ENCODE measurements around the gene PAN2. TPM values are rescaled to one million over a fixed set of nuclear protein-coding genes. Genes with fewer than 3 reads are reported as not detected.
"Not testable (repeated sequence)": the region's sequence is repeated elsewhere in the genome, so short reads cannot be mapped to it uniquely, and the experiment has no call there.

The PAN2 gene
- total RNA-seq, 4 donors from 2014 or later, result 45.2 to 206 (median 58.0) TPM

DNA sequence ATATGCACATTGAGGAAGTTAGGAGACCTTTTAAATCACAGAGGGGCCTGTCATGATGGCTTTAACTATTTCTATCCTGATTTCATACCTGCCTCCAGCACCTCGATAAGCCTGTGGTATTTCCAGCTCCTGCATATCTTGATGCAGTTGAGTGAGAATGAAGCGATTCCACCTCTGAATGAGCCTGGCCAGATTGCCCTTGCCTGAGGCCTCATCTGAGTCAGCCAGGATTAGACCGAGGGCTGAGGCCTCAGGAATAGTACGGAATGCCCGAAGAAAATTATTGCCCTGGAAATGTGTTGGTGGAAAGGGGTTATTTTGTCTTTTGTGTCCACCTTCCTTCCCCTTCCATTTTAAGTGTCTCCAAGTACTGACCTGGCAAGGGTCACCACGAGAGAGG, 9.6 kb downstream of the PAN2 start:
- in situ Hi-C loops (cut with MboI; ENCODE audit: low pct_ligation_motif_present in 1 of 4, low pct_unique_long_range_greater_than_20kb in 1 of 4, low sequenced_read_pairs in 3 of 4) (no loop called here), intact Hi-C loops (cut with DNase I; ENCODE audit: low total_unique reads) (no loop called here)
- no peak overlapping the region for H3K27ac ChIP-seq
- H3K4me1 ChIP-seq, result no peaks in the 10 kb centered on the region
- no peak for DNase-seq
- no peaks in the 10 kb centered on the region for H3K27me3 ChIP-seq
- H3K36me3 ChIP-seq, result peaks cover 0 to 51% (median 24%) of the 10 kb centered on the region in 4 donors
- H3K4me3 ChIP-seq, result no peak overlapping the region
- TF ChIP-seq POLR2AphosphoS5 (IDR thresholded peaks at IDR 0.05), result no peak
- no peak for TF ChIP-seq EP300 (IDR thresholded peaks at IDR 0.05; ENCODE audit: low read depth)
- TF ChIP-seq POLR2A (IDR thresholded peaks at IDR 0.05), result no peak
- TF ChIP-seq, protein P1, sequence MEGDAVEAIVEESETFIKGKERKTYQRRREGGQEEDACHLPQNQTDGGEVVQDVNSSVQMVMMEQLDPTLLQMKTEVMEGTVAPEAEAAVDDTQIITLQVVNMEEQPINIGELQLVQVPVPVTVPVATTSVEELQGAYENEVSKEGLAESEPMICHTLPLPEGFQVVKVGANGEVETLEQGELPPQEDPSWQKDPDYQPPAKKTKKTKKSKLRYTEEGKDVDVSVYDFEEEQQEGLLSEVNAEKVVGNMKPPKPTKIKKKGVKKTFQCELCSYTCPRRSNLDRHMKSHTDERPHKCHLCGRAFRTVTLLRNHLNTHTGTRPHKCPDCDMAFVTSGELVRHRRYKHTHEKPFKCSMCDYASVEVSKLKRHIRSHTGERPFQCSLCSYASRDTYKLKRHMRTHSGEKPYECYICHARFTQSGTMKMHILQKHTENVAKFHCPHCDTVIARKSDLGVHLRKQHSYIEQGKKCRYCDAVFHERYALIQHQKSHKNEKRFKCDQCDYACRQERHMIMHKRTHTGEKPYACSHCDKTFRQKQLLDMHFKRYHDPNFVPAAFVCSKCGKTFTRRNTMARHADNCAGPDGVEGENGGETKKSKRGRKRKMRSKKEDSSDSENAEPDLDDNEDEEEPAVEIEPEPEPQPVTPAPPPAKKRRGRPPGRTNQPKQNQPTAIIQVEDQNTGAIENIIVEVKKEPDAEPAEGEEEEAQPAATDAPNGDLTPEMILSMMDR (IDR thresholded peaks at IDR 0.05), result no peak
- H3K9me3 ChIP-seq, result no peaks in the 10 kb centered on the region
- WGBS, 2 donors (ENCODE audit: low coverage in 1 of 2), result 95 to 100% methylated on average over 5 to 6 of the region's 6 CpGs

DNA sequence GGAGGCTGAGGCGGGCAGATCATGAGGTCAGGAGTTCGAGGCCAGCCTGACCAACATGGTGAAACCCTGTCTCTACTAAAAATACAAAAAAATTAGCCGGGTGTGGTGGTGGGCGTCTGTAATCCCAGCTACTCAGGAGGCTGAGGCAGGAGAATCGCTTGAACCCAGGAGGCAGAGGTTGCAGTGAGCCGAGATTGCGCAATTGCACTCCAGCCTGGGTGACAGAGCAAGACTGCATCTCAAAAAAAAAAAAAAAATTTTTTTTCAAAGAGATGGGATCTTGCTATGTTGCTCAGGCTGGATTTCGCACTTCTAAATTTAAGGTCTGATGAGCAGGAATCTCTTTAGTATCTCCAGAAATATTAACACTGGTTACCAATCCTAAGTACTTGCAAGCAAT, 12.2 kb downstream of the PAN2 start:
- in situ Hi-C loops (cut with MboI; ENCODE audit: low pct_ligation_motif_present in 1 of 4, low pct_unique_long_range_greater_than_20kb in 1 of 4, low sequenced_read_pairs in 3 of 4); H3K9me3 ChIP-seq; H3K27ac ChIP-seq; intact Hi-C loops (cut with DNase I; ENCODE audit: low total_unique reads); H3K27me3 ChIP-seq; H3K4me3 ChIP-seq; H3K4me1 ChIP-seq; DNase-seq: not testable (repeated sequence)
- WGBS, 2 donors (ENCODE audit: low coverage in 1 of 2), result 93% methylated on average over 8 of the region's 8 CpGs; no CpG with 5 or more reads in 1 of the 2 donors
- H3K36me3 ChIP-seq, result peaks cover 0 to 52% (median 21%) of the 10 kb centered on the region in 4 donors

DNA sequence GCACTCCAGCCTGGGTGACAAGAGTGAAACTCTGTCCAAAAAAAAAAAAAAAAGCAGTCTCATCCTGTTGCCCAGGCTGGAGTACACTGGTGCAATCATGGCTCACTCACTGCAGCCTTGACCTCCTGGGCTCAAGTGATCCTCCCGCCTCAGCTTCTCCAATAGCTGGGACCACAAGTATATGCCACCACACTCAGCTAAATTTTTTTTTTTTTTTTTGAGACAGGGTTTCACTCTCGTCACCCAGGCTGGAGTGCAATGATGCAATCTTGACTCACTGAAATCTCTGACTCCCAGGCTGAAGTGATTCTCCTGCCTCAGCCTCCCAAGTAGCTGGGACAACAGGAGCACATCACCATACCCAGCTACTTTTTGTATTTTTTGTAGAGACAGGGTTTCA, 12.8 kb downstream of the PAN2 start:
- H3K27me3 ChIP-seq, result no peaks in the 10 kb centered on the region
- 82% methylated on average over 2 of the region's 2 CpGs; no CpG with 5 or more reads in 1 of the 2 donors for WGBS, 2 donors (ENCODE audit: low coverage in 1 of 2)
- no peak overlapping the region for H3K4me3 ChIP-seq
- no peak for DNase-seq
- no peaks in the 10 kb centered on the region for H3K9me3 ChIP-seq
- H3K4me1 ChIP-seq, result peaks cover 5 to 6% (median 5%) of the 10 kb centered on the region in 4 donors
- H3K36me3 ChIP-seq, result peaks cover 0 to 52% (median 18%) of the 10 kb centered on the region in 4 donors
- no peak overlapping the region for H3K27ac ChIP-seq
- intact Hi-C loops (cut with DNase I; ENCODE audit: low total_unique reads) (no loop called here), in situ Hi-C loops (cut with MboI; ENCODE audit: low pct_ligation_motif_present in 1 of 4, low pct_unique_long_range_greater_than_20kb in 1 of 4, low sequenced_read_pairs in 3 of 4) (no loop called here)
- TF ChIP-seq EP300 (IDR thresholded peaks at IDR 0.05; ENCODE audit: low read depth) (no peak), POLR2A (IDR thresholded peaks at IDR 0.05) (no peak), POLR2AphosphoS5 (IDR thresholded peaks at IDR 0.05) (no peak)
- TF ChIP-seq, protein P1 (IDR thresholded peaks at IDR 0.05), result no peak

DNA sequence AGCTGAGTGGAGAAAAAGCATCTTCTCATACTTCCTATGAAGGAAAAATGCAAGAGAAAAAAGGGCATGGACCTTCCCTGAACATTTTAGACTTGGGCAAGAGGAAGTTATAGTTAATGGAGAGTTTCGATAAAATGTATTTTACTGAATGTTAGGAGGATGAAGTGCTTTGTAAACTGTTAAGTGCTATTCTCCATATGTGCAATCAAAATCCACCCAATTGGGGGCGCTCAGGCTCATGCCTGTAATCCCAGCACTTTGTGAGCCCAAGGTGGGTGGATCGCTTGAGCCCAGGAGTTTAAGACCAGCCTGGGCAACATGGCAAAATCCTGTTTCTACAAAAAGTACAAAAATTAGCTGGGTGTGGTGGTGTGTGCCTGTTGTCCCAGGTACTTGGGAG, 16.1 kb downstream of the PAN2 start:
- no peak overlapping the region for H3K4me3 ChIP-seq
- in situ Hi-C loops (cut with MboI; ENCODE audit: low pct_ligation_motif_present in 1 of 4, low pct_unique_long_range_greater_than_20kb in 1 of 4, low sequenced_read_pairs in 3 of 4), result loop anchor here in 1 of 4 donors (10.0 kb wide), 1 partner anchor 147 kb away; the partner anchor contains the start of gene SPRYD4
- peaks cover 13 to 17% (median 16%) of the 10 kb centered on the region in 4 donors for H3K4me1 ChIP-seq
- peaks cover 0 to 30% (median 3%) of the 10 kb centered on the region in 4 donors for H3K36me3 ChIP-seq
- no peak for DNase-seq
- intact Hi-C loops (cut with DNase I; ENCODE audit: low total_unique reads), result no loop called here
- no peak overlapping the region for H3K27ac ChIP-seq
- no peaks in the 10 kb centered on the region for H3K9me3 ChIP-seq
- no peaks in the 10 kb centered on the region for H3K27me3 ChIP-seq
- WGBS, 2 donors (ENCODE audit: low coverage in 1 of 2), result 85% methylated on average over 3 of the region's 3 CpGs; no CpG with 5 or more reads in 1 of the 2 donors
- TF ChIP-seq POLR2A (IDR thresholded peaks at IDR 0.05), result no peak
- TF ChIP-seq EP300 (IDR thresholded peaks at IDR 0.05; ENCODE audit: low read depth), result no peak
- no peak for TF ChIP-seq POLR2AphosphoS5 (IDR thresholded peaks at IDR 0.05)
- TF ChIP-seq, protein P1 (IDR thresholded peaks at IDR 0.05), result no peak
